ENCODE data around the gene NRBP1. TPM values are rescaled to one million over a fixed set of nuclear protein-coding genes. Genes with fewer than 3 reads are reported as not detected.
A peak's percentile ranks its signal among the peaks of the same experiment; 100 is the strongest.

Gene NRBP1
- 10 to 100 TPM; 94.5 to 99.8 TPM for total RNA-seq
- 10 to 100 TPM; 51.2 to 81.2 TPM for polyA plus RNA-seq
- long read RNA-seq, donor 1, transcript NRBP1-203 (18 exons, 2,163 nt): major isoform, 59 of 703 reads
- long read RNA-seq, donor 1, partial matches to known transcripts: 611 of 703 reads
- long read RNA-seq, donor 1, other reads (novel, unspliced or antisense): 31 of 703 reads
- long read RNA-seq, donor 2, transcript NRBP1-203 (18 exons, 2,163 nt): major isoform, 8 of 70 reads
- long read RNA-seq, donor 2, partial matches to known transcripts: 58 of 70 reads
- long read RNA-seq, donor 2, other reads (novel, unspliced or antisense): 4 of 70 reads

GRCh38 chr2:27428213-27428977 is at the start of gene NRBP1:
Gene NRBP1, plus strand, starts transcription at chr2:27428631. Its CDS starts 4,643 bp downstream, at chr2:27433274.
- WGBS, 2 donors: 0% methylated on average over 70 to 75 of the region's 75 CpGs
- DNase-seq: peak; percentile 94 to 97
- Histone ChIP-seq H3K9me3 (ENCODE audit: control insufficient read depth, low read length) (no peaks in the 10 kb centered on the region), H3K27me3 (ENCODE audit: control insufficient read depth in 1 of 2, insufficient read depth in 2 of 2, low read length in 1 of 2) (no peaks in the 10 kb centered on the region), H3K4me1 (ENCODE audit: control insufficient read depth in 1 of 2, insufficient read depth in 2 of 2, low read length in 2 of 2) (peaks cover 0 to 2% of the 10 kb centered on the region in 2 donors), H3K27ac (ENCODE audit: low read depth in 1 of 2, low read length in 2 of 2) (peak within 1 kb of the TSS; percentile 71 to 76), H3K4me3 (ENCODE audit: low read length in 2 of 2) (peak within 1 kb of the TSS; percentile 61 to 83), H3K36me3 (ENCODE audit: control insufficient read depth in 1 of 2, insufficient read depth in 2 of 2, low read length in 1 of 2) (no peaks in the 10 kb centered on the region)
- peak; percentile 98 for ATAC-seq (ENCODE audit: low FRiP score)
- intact Hi-C loops (cut with DNase I): loop anchor here (1.0 to 5.0 kb wide), 5 partner anchors 19 to 72 kb away; partner anchors contain the start of genes PPM1G (in 2 of the 2), GTF3C2 (in 1 of the 2) and ZNF513 (in 1 of the 2)

GRCh38 chr2:27378809-27379290 is 49.6 kb upstream of the NRBP1 start:
- DNase-seq (peak in 1 of 2 donors; percentile 48), ATAC-seq (ENCODE audit: low FRiP score) (no peak)
- intact Hi-C loops (cut with DNase I): no loop called here
- H3K27me3 ChIP-seq (ENCODE audit: control insufficient read depth in 1 of 2, insufficient read depth in 2 of 2, low read length in 1 of 2): no peaks in the 10 kb centered on the region
- no peaks in the 10 kb centered on the region for H3K4me1 ChIP-seq (ENCODE audit: control insufficient read depth in 1 of 2, insufficient read depth in 2 of 2, low read length in 2 of 2)
- no peaks in the 10 kb centered on the region for H3K9me3 ChIP-seq (ENCODE audit: control insufficient read depth, low read length)
- WGBS, 2 donors: 78 to 87% methylated on average over 8 to 9 of the region's 9 CpGs
- H3K36me3 ChIP-seq (ENCODE audit: control insufficient read depth in 1 of 2, insufficient read depth in 2 of 2, low read length in 1 of 2): peaks cover 0 to 4% of the 10 kb centered on the region in 2 donors
- no peak overlapping the region for H3K27ac ChIP-seq (ENCODE audit: low read depth in 1 of 2, low read length in 2 of 2)
- no peak overlapping the region for H3K4me3 ChIP-seq (ENCODE audit: low read length in 2 of 2)

- WGBS, 2 donors: 68 to 74% methylated on average over 2 of the region's 2 CpGs
- Histone ChIP-seq H3K4me1 (ENCODE audit: control insufficient read depth in 1 of 2, insufficient read depth in 2 of 2, low read length in 2 of 2) (no peaks in the 10 kb centered on the region), H3K36me3 (ENCODE audit: control insufficient read depth in 1 of 2, insufficient read depth in 2 of 2, low read length in 1 of 2) (peaks cover 0 to 6% of the 10 kb centered on the region in 2 donors), H3K9me3 (ENCODE audit: control insufficient read depth, low read length) (no peaks in the 10 kb centered on the region), H3K27ac (ENCODE audit: low read depth in 1 of 2, low read length in 2 of 2) (no peak overlapping the region), H3K4me3 (ENCODE audit: low read length in 2 of 2) (no peak overlapping the region), H3K27me3 (ENCODE audit: control insufficient read depth in 1 of 2, insufficient read depth in 2 of 2, low read length in 1 of 2) (no peaks in the 10 kb centered on the region)
- intact Hi-C loops (cut with DNase I): no loop called here
- ATAC-seq (ENCODE audit: low FRiP score) (no peak), DNase-seq (no peak)
Observed at GRCh38 chr2:27379383-27379835, 49.0 kb upstream of the NRBP1 start.

- H3K9me3 ChIP-seq (ENCODE audit: control insufficient read depth, low read length): no peaks in the 10 kb centered on the region
- 0 to 1% methylated on average over 35 of the region's 35 CpGs for WGBS, 2 donors
- peak overlapping the region in 1 of 2 donors; percentile 80 for H3K27ac ChIP-seq (ENCODE audit: low read depth in 1 of 2, low read length in 2 of 2)
- no peaks in the 10 kb centered on the region for H3K4me1 ChIP-seq (ENCODE audit: control insufficient read depth in 1 of 2, insufficient read depth in 2 of 2, low read length in 2 of 2)
- H3K36me3 ChIP-seq (ENCODE audit: control insufficient read depth in 1 of 2, insufficient read depth in 2 of 2, low read length in 1 of 2): peaks cover 0 to 6% of the 10 kb centered on the region in 2 donors
- DNase-seq: peak; percentile 89 to 92
- intact Hi-C loops (cut with DNase I): loop anchor here in 1 of 2 donors (1.0 to 2.0 kb wide), 2 partner anchors 29 to 48 kb away; partner anchors contain the start of genes NRBP1 and PPM1G
- peak overlapping the region; percentile 77 to 88 for H3K4me3 ChIP-seq (ENCODE audit: low read length in 2 of 2)
- H3K27me3 ChIP-seq (ENCODE audit: control insufficient read depth in 1 of 2, insufficient read depth in 2 of 2, low read length in 1 of 2): no peaks in the 10 kb centered on the region
- ATAC-seq (ENCODE audit: low FRiP score): peak; percentile 52
Observed at GRCh38 chr2:27379836-27380625, 48.4 kb upstream of the NRBP1 start.

- intact Hi-C loops (cut with DNase I): loop anchor here in 1 of 2 donors (1.0 to 2.0 kb wide), 2 partner anchors 28 to 47 kb away; partner anchors contain the start of genes NRBP1 and PPM1G
- H3K4me1 ChIP-seq (ENCODE audit: control insufficient read depth in 1 of 2, insufficient read depth in 2 of 2, low read length in 2 of 2): no peaks in the 10 kb centered on the region
- H3K4me3 ChIP-seq (ENCODE audit: low read length in 2 of 2): peak within 1 kb of the TSS; percentile 77 to 88
- 4% methylated on average over 66 to 67 of the region's 67 CpGs for WGBS, 2 donors
- no peaks in the 10 kb centered on the region for H3K9me3 ChIP-seq (ENCODE audit: control insufficient read depth, low read length)
- peaks cover 0 to 6% of the 10 kb centered on the region in 2 donors for H3K36me3 ChIP-seq (ENCODE audit: control insufficient read depth in 1 of 2, insufficient read depth in 2 of 2, low read length in 1 of 2)
- no peaks in the 10 kb centered on the region for H3K27me3 ChIP-seq (ENCODE audit: control insufficient read depth in 1 of 2, insufficient read depth in 2 of 2, low read length in 1 of 2)
- DNase-seq (peak; percentile 98 to 99), ATAC-seq (ENCODE audit: low FRiP score) (peak; percentile 94)
- H3K27ac ChIP-seq (ENCODE audit: low read depth in 1 of 2, low read length in 2 of 2): peak within 1 kb of the TSS; percentile 53 to 80
Observed at GRCh38 chr2:27380626-27381545, 47.5 kb upstream of the NRBP1 start, which contains the start of gene ZNF513. Gene ZNF513, minus strand, starts transcription at chr2:27380734. Its CDS starts 208 bp downstream, at chr2:27380526.

- H3K27me3 ChIP-seq (ENCODE audit: control insufficient read depth in 1 of 2, insufficient read depth in 2 of 2, low read length in 1 of 2): no peaks in the 10 kb centered on the region
- no peak for ATAC-seq (ENCODE audit: low FRiP score)
- H3K4me1 ChIP-seq (ENCODE audit: control insufficient read depth in 1 of 2, insufficient read depth in 2 of 2, low read length in 2 of 2): no peaks in the 10 kb centered on the region
- H3K4me3 ChIP-seq (ENCODE audit: low read length in 2 of 2): no peak overlapping the region
- H3K9me3 ChIP-seq (ENCODE audit: control insufficient read depth, low read length): no peaks in the 10 kb centered on the region
- 90 to 92% methylated on average over 10 of the region's 10 CpGs for WGBS, 2 donors
- H3K36me3 ChIP-seq (ENCODE audit: control insufficient read depth in 1 of 2, insufficient read depth in 2 of 2, low read length in 1 of 2): peaks cover 0 to 6% of the 10 kb centered on the region in 2 donors
- H3K27ac ChIP-seq (ENCODE audit: low read depth in 1 of 2, low read length in 2 of 2): peak overlapping the region in 1 of 2 donors; percentile 73
- DNase-seq: no peak
- intact Hi-C loops (cut with DNase I): loop anchor here in 1 of 2 donors (2.0 kb wide), 1 partner anchor 27 kb away; the partner anchor contains the start of gene PPM1G
Observed at GRCh38 chr2:27381577-27382181, 46.8 kb upstream of the NRBP1 start.
